Stimulated activated memory B cell treated with anti-CD40 and anti-IgM and Interleukin-4, amounts not matched to agents 10 μg/mL and 1 μg/mL and 100 μg/mL, for 72 hours (primary cell): Measurements from ENCODE around the gene EXOC4.

ENCODE experiments used
- ATAC-seq: fragments of 150-1000 bp; cut with Tn5 transposase; 2 replicates; pipeline ENCODE4 v1.10.0; 2021
- H3K27ac Mint-ChIP-seq: one replicate; pipeline ENCODE4 v1.8.0; 2022; ENCODE audit warnings: mild to moderate bottlenecking, mixed read lengths
- H3K27me3 Mint-ChIP-seq: one replicate; pipeline ENCODE4 v1.8.0; 2022; ENCODE audit warnings: mixed read lengths
- H3K36me3 Mint-ChIP-seq: one replicate; pipeline ENCODE4 v1.8.0; 2022; ENCODE audit warnings: mixed read lengths
- H3K4me1 Mint-ChIP-seq: one replicate; pipeline ENCODE4 v1.8.0; 2022; ENCODE audit warnings: mixed read lengths
- H3K4me3 Mint-ChIP-seq: one replicate; pipeline ENCODE4 v1.8.0; 2022; ENCODE audit warnings: mild to moderate bottlenecking, moderate library complexity, mixed read lengths
- H3K9me3 Mint-ChIP-seq: one replicate; pipeline ENCODE4 v1.8.0; 2022; ENCODE audit warnings: mixed read lengths

EXOC4 gene

DNA sequence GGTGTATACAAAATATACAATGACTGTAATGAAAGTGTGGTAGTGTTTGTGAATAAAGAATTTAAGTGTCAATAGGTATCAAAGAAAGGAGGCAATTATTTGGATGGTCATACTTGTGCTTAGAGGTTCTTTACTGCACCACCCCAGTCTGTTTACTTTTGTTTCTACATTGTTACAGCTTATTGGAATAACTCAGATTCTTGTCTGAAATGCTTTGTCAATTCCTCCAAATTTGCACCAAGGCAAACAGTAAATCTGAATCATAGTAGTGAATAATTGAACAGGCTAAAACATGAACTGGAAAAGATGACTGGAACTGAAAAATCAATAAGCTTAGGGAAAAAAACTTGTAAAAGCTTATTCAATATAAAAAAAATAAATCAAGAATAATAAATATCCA is 319.2 kb downstream of the EXOC4 start:
- H3K4me1 Mint-ChIP-seq = no peaks in the 10 kb centered on the region
- no peaks in the 10 kb centered on the region for H3K9me3 Mint-ChIP-seq
- peaks cover 10% of the 10 kb centered on the region for H3K36me3 Mint-ChIP-seq
- H3K4me3 Mint-ChIP-seq = no peak overlapping the region
- H3K27me3 Mint-ChIP-seq = no peaks in the 10 kb centered on the region
- no peak for ATAC-seq
- no peak overlapping the region for H3K27ac Mint-ChIP-seq

DNA sequence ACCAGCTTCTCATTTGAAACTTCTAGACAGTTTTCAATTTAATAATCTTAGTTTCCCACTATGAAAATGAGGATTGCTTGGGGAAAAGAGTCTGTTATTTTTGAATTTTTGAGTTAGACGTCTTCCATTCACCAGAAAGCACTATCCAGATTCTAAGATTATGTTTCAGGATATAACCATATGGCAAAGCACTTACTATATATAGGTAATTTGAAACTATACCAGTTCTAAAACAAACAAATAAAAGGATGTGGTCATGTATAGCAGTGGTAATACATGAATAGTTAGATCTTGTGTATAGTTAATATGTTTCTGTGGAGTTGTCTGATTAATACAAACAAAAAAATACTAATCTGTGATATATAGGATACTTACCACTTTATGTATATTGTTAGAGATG is 320.0 kb downstream of the EXOC4 start:
- Mint-ChIP-seq H3K27ac (no peak overlapping the region), H3K36me3 (peaks cover 10% of the 10 kb centered on the region), H3K4me3 (no peak overlapping the region), H3K4me1 (no peaks in the 10 kb centered on the region), H3K27me3 (no peaks in the 10 kb centered on the region), H3K9me3 (no peaks in the 10 kb centered on the region)
- no peak for ATAC-seq

- no peaks in the 10 kb centered on the region for H3K27me3 Mint-ChIP-seq
- H3K27ac Mint-ChIP-seq = no peak overlapping the region
- no peak overlapping the region for H3K4me3 Mint-ChIP-seq
- ATAC-seq = peak; percentile 53
- no peaks in the 10 kb centered on the region for H3K4me1 Mint-ChIP-seq
- H3K36me3 Mint-ChIP-seq = peaks cover 10% of the 10 kb centered on the region
- no peaks in the 10 kb centered on the region for H3K9me3 Mint-ChIP-seq
Measured at GRCh38 chr7:133573554-133574265, 320.8 kb downstream of the EXOC4 start.

- H3K4me3 Mint-ChIP-seq = no peak overlapping the region
- peaks cover 3% of the 10 kb centered on the region for H3K9me3 Mint-ChIP-seq
- no peaks in the 10 kb centered on the region for H3K4me1 Mint-ChIP-seq
- peaks cover 25% of the 10 kb centered on the region for H3K36me3 Mint-ChIP-seq
- H3K27me3 Mint-ChIP-seq = no peaks in the 10 kb centered on the region
- no peak for ATAC-seq
- no peak overlapping the region for H3K27ac Mint-ChIP-seq
Measured at GRCh38 chr7:133575726-133576440, 323.0 kb downstream of the EXOC4 start.

DNA sequence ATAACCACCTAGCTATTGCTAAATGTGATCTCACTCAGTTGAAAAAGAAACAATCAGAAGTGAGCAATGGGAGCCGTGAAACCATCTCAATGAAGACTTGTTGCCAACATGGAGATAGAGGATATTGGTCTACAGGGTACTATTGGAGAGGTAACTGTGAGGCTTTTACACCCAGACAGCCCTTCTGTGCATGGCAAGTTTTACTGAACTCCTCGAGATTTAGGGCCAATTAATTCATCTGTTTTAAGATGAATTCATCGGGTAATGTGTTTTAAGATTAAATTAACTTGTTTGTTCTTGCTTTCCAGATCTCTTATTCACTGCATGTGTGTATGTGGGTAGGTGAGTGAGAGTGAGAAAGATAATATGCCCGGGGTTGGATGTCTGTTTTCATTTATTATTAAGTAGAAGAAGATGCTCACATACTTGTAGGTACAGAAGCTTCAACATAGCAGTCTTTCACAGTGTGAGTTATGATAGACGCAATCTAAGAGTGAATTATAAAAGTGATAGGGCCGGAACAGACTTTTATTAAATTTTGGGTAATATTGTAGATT is 323.8 kb downstream of the EXOC4 start:
- Mint-ChIP-seq H3K27me3 (no peaks in the 10 kb centered on the region), H3K4me3 (no peak overlapping the region), H3K9me3 (peaks cover 3% of the 10 kb centered on the region), H3K36me3 (peaks cover 27% of the 10 kb centered on the region), H3K27ac (no peak overlapping the region), H3K4me1 (no peaks in the 10 kb centered on the region)
- ATAC-seq = no peak

DNA sequence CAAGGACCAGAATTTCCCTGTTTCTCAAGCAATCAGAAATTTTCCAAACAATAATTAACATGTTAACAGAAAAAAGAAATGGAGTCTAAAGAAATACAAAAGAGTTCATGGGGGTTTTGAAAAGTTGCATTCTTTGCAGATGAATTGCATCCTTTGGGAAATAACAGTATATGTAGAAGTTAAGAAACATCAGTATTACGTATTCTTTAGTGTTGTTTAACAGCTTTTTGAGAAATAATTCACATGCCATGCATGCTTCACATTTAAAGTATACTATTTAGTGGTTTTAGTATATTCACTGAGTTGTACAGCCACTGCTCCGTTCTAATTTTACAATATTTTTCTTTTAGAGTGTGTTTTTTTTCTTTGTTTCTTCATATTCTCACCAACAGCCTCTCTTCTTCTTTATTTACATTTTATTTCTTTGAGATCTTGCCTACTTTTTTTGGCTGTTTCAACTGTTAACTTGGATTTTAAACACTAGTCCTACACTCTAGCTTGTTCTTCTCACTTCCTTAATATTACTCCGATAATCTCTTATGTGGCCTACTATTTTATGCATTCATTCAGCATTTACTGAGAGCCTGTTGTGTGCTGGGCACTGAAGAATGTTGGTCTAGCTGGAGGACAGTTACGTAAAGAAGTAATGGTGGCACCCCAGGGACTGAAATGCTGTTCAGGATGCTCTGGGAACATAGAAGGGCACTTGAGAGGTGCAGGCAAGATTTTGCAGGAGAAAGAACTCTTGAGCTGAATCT is 330.1 kb downstream of the EXOC4 start:
- peaks cover 37% of the 10 kb centered on the region for H3K36me3 Mint-ChIP-seq
- peaks cover 15% of the 10 kb centered on the region for H3K4me1 Mint-ChIP-seq
- ATAC-seq = no peak
- H3K4me3 Mint-ChIP-seq = no peak overlapping the region
- peaks cover 5% of the 10 kb centered on the region for H3K9me3 Mint-ChIP-seq
- no peaks in the 10 kb centered on the region for H3K27me3 Mint-ChIP-seq
- no peak overlapping the region for H3K27ac Mint-ChIP-seq

DNA sequence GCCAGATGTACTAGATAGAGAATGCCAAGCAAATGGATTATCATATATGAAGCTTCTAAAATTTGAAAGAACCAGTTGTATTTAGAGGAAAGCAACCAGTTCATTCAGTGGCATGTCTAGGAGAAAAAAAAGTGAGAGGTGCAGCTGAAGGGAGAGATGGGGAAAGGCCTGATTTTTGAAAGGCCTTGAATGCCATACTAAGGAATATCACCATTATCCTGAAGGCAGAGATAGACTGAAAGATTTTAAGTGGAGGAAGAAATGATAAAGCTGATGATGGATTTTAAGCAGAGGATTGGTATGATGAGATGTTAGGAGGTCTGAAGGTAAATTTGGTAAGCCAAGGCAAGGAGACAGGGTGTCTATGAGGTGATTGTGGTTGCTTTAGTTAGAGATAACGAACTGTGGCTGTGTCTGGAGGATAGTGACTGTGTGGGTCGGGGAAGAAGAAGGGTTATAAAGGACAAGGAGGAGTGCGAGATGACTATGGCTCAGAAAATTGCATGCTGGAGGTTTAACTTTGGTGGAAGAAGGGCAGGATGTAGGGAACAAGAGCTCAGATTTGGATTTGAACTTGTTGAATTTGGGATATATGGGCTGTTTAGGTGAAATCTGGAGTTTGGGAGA is 330.8 kb downstream of the EXOC4 start:
- no peak overlapping the region for H3K4me3 Mint-ChIP-seq
- H3K27ac Mint-ChIP-seq = no peak overlapping the region
- H3K4me1 Mint-ChIP-seq = peaks cover 15% of the 10 kb centered on the region
- H3K36me3 Mint-ChIP-seq = peaks cover 37% of the 10 kb centered on the region
- peaks cover 5% of the 10 kb centered on the region for H3K9me3 Mint-ChIP-seq
- no peak for ATAC-seq
- no peaks in the 10 kb centered on the region for H3K27me3 Mint-ChIP-seq

GRCh38 chr7:133584956-133585668 is 332.2 kb downstream of the EXOC4 start:
- peaks cover 2% of the 10 kb centered on the region for H3K9me3 Mint-ChIP-seq
- ATAC-seq = no peak
- no peak overlapping the region for H3K4me3 Mint-ChIP-seq

DNA sequence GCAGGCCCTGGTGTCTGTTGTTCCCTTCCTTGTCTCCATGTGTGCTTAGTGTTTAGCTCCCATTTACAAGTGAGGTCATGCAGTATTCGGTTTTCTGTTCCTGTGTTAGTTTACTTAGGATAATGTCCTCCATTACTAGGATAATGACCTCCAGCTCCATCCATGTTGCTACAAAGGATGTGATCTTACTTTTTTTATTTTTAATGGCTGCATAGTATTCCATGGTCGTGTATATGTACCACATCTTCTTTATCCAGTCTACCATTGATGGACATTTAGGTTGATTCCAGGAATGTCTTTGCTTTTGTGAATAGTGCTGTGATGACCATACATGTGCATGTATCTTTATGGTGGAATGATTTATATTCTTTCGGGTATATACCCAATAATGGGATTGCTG is 333.4 kb downstream of the EXOC4 start:
- Mint-ChIP-seq H3K27me3 (no peaks in the 10 kb centered on the region), H3K4me3 (no peak overlapping the region), H3K36me3 (peaks cover 29% of the 10 kb centered on the region), H3K4me1 (peaks cover 15% of the 10 kb centered on the region), H3K27ac (no peak overlapping the region), H3K9me3 (peaks cover 2% of the 10 kb centered on the region)
- no peak for ATAC-seq

More at GRCh38 chr7:133584956-133585668, 332.2 kb downstream of the EXOC4 start:
- Mint-ChIP-seq H3K4me1 (peaks cover 15% of the 10 kb centered on the region), H3K36me3 (peaks cover 28% of the 10 kb centered on the region), H3K27me3 (no peaks in the 10 kb centered on the region), H3K27ac (no peak overlapping the region)

- H3K36me3 Mint-ChIP-seq = peaks cover 33% of the 10 kb centered on the region
- H3K4me1 Mint-ChIP-seq = peaks cover 15% of the 10 kb centered on the region
- H3K9me3 Mint-ChIP-seq = peaks cover 2% of the 10 kb centered on the region
- no peak overlapping the region for H3K27ac Mint-ChIP-seq
- H3K27me3 Mint-ChIP-seq = no peaks in the 10 kb centered on the region
- no peak overlapping the region for H3K4me3 Mint-ChIP-seq
- no peak for ATAC-seq
Measured at GRCh38 chr7:133587903-133588302, 335.0 kb downstream of the EXOC4 start.

DNA sequence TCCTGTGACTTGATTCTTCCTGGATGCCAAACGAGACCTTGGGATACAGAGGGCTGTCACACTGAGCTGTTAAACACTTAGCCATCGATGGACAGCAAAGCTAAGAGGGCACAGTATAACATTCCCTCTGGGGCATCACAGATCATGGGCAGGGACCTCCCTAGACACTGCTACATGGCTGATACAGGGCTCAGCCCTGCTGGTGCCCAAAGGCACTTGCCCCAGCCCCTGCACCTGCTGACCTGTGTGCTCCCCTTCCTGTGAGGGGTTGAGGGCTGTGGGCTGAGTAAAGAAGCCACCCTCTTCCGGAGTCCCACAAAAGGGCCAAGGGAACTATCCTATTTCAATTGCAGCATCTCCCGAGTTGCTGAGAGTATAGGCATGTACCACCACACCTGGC is 337.9 kb downstream of the EXOC4 start:
- peak; percentile 34 for ATAC-seq
- Mint-ChIP-seq H3K27me3 (no peaks in the 10 kb centered on the region), H3K4me3 (no peak overlapping the region), H3K27ac (no peak overlapping the region), H3K9me3 (peaks cover 2% of the 10 kb centered on the region), H3K36me3 (peaks cover 38% of the 10 kb centered on the region), H3K4me1 (no peaks in the 10 kb centered on the region)

GRCh38 chr7:133591704-133592340 is 338.9 kb downstream of the EXOC4 start:
- Mint-ChIP-seq H3K36me3 (peaks cover 38% of the 10 kb centered on the region), H3K9me3 (no peaks in the 10 kb centered on the region), H3K4me1 (no peaks in the 10 kb centered on the region), H3K27ac (no peak overlapping the region), H3K27me3 (no peaks in the 10 kb centered on the region), H3K4me3 (no peak overlapping the region)
- no peak for ATAC-seq

DNA sequence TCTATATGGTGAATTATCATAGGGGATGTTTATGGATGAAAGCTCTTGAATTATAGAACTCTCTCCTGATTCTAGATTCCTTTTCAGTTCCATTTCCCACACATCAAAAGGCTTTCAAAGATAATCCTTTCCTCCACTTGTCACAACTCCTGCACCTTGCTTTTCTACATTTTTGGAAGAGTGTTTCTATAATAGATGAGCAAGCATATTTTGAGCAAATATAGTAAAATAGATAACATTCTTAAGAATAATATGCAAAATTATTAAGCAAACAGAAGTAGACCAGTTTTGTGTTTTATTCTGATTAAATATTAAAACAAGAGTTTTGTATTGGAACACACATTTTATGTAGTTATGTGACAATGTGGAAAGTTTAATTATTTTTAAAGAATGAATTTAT is 340.7 kb downstream of the EXOC4 start:
- Mint-ChIP-seq H3K27ac (no peak overlapping the region), H3K27me3 (no peaks in the 10 kb centered on the region), H3K36me3 (peaks cover 35% of the 10 kb centered on the region), H3K4me1 (no peaks in the 10 kb centered on the region), H3K9me3 (no peaks in the 10 kb centered on the region), H3K4me3 (no peak overlapping the region)
- ATAC-seq = no peak

GRCh38 chr7:133601617-133602016 is 348.7 kb downstream of the EXOC4 start:
- H3K27ac Mint-ChIP-seq = no peak overlapping the region
- no peaks in the 10 kb centered on the region for H3K27me3 Mint-ChIP-seq
- peaks cover 2% of the 10 kb centered on the region for H3K36me3 Mint-ChIP-seq
- no peaks in the 10 kb centered on the region for H3K9me3 Mint-ChIP-seq
- H3K4me3 Mint-ChIP-seq = no peak overlapping the region
- H3K4me1 Mint-ChIP-seq = no peaks in the 10 kb centered on the region
- no peak for ATAC-seq
